Activated naive CD4-positive, alpha-beta T cell treated with Interleukin-2 at 50 U/mL for 16 hours (primary cell): ENCODE measurements around the gene NCOA7.

Source experiments
- DNase-seq: peaks from one replicate; pipeline ENCODE4 v3.0.0-alpha.2; 2020

The NCOA7 gene

DNA sequence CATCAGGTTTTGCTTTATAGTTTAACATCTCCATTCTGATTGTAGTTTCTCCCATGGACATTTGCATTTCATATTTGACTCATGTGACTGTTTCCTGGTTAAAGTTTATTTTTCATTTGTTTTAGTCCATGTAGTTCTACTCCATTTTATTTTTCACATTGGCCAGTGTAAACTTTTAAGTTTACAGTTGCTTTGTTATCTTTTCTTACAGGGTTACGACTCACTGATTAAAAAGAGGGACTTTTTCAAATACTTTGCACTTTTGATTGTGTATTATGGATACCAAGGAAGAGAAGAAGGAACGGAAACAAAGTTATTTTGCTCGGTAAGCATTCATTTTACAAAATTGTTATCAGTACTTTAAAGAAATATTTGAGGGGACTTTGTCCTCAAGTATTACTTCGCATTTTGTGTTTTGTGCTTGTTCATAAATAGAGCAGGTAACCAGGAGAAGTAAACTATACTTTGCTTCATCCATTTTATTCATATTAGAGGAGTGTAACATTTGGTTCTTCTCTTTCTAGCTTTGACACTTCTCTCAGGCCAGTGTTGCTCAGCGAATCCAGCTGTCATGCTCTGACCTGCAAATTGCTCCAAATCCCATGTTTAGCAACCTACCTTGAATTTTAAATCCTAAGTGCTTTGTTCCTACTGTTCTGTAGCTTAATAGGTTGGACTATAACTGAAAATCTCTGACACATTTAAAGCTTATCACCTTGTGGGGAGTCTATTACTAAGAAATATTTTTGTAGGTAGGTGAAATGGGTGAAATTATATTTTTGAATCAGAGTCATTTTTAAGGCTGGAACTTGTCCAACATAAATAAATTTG, 24.5 kb downstream of the NCOA7 start:
- DNase-seq: no peak

DNA sequence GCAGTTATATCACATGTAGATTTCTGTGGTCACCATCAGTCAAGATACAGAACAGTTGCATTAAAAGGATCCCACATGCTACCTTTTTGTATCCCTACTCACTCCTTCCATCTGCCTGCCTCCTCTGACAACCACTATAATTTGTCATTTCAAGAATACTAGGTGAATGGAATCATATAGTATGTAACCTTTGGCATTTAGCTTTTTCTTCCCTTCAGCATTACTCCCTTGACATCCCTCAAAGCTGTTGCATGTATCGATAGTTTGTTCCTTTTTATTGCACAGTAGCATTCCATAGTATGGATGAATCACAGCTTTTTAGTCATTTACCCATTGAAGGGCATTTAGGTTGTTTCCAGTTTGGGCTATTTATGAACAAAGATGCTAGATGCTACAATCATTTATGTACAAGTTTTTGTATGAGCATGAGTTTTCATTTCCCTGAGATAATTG, 26.1 kb downstream of the NCOA7 start:
- DNase-seq: no peak

DNA sequence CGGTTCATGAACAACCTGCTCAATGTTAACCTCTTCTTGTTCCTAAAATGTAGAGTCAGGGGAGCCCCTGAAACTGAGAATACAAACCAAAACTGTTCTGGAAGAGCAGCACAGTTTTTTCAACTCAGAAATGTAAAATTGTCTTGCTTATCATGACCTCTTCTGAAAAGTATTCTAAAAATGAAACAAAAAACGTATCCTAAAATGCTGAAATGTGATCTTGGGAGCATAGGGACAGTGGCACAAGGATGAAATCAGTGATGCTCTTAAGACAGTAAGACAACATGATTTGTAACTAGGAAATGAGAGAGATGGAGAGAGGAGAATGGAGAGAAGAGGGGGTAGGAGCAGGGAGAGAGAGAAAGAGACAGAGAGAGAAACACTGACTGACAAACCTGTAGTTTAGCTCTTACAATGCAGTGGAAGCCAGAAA, 27.5 kb downstream of the NCOA7 start:
- DNase-seq: no peak

DNA sequence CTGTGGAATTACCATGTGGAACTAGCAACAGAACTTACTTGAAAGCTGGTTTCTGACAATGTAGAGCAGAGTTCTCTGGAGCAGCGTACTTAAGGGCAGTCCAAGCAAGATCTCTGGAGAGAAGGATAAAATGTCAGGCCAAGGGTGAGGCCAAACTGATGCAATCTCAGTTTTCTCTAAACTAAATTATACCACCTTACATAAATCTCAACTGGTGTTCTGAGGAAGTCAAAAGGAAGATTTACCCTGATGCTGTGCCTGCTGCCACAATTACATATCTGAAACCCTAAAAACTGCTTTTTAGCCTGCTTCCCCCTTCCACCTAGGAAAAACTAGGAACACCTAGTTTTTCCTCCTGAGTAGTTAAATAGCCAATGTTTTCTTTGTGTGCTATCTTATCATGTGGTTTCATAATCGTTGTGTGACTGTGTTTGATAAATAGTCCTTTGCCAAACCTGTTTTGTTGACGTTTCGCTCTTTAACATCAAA, 28.1 kb downstream of the NCOA7 start:
- DNase-seq: no peak

DNA sequence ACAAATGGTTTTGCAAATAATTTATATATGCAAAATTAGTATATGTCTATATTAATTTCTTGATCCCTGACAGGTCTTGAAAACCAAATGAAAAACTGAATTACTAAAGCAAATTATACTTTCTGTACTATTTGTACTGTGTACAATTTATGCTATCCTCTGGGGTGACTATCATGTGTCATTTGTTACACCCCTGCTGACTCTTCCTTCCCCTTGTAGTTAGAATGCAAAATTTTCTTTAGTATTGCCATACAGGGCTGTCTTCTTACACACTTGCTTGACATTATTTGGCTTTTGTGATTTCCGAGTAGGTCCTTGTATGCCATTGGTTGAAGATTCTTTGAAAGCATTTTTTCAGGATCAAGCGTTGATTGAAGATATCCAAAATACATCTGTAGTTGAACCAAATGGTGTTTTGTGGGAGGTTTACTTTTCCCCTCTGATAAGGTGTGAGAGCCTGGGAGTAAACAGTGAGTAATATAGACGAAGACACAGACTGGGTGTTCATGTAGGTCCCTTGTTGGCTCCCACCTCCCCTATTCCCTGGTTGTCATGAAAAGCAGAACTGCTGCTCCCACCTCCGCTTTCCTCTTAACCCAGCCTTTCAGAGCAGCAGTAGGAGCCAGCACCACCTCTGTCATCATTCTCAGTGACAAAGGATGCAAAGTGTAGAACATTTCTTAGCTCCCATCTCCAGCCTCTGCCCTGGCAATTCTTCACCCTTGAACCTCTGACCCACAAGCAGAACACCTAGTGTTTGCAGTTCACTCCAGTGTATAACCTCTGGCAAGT, 29.0 kb downstream of the NCOA7 start:
- no peak for DNase-seq

DNA sequence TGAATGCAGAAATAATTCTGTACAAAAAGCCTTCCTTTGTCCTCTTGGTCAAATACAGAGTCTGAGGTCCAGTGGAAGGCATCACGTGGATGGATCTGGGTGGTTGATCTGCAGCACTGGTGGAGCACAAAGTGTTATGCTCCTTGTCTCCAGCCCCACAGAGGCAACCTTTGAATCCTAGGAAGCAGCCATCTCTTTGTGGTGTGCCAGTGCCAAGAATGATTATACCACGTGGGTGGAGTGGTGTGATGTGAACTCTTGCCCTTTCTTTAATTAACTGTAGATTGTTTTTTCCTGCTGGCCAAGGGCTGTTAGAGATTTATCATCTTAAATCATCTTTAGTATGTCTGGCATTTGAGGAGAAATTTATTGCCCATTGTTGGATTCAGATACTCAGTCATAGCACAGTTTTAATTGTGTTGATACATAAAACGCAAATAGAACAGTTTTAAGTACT, 31.1 kb downstream of the NCOA7 start:
- no peak for DNase-seq

DNA sequence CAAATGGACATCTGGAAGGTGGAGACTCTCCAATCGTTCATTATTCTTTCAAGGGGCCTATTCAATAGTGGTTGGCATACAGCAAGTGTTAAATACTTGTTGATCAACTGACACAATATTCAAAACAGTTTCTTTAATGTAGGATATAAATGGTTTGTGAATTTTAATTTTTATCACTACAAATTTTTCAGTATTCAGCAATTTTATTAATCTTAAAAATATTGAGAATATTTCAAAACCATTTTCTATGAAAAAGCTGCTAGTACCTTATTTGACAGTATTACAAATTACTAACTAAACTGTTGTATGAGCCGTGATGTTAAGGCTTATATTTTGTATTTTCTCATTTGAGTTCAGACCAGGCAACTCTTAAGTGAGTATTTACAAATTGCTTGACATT, 32.4 kb downstream of the NCOA7 start:
- no peak for DNase-seq

DNA sequence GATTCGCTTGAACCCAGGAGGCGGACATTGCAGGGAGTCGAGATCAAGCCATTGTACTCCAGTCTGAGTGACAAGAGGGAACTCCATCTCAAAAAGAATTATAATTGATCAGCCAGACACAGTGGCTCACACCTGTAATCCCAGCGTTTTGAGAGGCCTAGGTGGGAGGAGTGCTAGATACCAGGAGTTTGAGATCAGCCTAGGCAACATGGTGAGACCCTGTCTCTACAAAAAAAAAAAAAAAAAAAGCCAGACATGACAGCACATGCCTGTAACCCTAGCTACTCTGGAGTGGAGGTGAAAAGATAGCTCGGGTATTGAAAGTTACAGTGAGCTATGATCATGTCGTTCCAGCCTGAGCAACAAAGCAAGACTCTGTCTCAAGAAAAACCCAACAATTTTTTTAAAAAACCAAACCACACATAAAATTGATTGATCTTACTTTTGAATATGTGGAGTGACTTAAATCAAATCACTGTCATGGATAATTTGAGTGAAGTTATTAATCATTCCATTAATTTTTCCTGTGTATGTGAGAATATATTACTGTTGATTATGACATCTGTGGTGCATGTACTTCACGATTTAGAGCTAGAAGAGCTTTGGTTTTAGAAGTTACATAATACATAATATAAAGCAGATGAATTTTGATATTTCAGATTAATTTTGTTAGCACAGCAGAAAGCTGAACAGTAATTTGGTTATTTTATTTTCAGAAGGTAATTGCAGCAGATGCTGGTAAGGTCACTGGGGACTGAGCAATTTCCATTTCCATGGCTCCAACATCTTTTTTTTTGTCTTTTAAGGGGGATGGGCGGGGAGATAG, 34.4 kb downstream of the NCOA7 start:
- DNase-seq: no peak

DNA sequence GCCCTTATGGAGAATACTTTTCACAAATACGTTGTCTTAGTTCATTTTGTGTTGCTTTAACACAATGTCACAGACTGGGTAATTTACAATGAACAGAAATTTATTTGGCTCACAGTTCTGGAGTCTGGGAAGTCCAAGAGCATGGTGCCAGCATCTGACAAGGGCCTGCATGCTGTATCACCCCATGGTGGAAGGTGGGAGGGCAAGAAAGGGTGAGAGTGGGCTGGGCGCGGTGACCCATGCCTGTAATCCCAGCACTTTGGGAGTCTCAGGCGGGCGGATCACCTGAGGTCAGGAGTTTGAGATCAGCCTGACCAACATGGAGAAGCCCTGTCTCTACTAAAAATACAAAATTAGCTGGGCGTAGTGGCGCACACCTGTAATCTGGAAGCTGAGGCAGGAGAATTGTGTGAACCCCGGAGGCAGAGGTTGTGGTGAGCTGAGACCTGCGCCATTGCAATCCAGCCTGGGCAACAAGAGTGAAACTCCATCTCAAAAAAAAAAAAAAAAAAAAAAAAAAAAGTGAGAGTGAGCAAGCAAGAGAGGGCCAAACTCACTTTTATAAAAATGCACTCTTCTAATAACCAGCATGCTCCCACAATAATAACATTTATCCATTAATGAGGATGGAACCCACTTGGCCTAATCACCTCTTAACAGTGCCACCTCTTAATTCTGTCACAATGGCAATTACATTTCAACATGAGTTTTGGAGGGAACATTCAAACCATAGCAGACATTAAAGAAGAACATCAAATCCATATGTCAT, 36.1 kb downstream of the NCOA7 start:
- DNase-seq: no peak

DNA sequence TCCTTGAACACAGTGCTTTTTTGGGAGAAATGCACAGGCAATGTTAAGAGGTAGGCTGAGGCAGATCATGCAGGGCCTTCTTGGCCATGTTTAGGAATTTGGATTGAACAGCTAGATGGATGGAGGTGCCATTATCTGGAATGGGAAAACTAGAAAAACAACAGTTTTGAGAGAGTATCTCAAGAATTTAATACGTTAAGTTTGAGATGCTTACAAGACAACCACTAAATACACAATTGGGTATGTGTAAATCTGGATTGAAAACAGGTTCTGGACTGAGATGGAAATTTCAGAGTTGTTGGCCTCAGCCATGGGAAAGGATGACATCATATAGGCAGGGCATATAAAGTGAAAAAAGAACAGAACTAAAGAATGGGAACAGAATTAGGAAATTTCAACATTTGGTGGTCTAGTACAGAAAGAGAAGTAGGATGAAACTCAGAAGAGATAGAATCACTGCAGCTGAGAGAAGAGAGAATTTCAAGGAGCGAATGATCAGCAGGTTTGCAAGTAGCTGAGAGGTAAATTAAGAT, 37.1 kb downstream of the NCOA7 start:
- DNase-seq: no peak

DNA sequence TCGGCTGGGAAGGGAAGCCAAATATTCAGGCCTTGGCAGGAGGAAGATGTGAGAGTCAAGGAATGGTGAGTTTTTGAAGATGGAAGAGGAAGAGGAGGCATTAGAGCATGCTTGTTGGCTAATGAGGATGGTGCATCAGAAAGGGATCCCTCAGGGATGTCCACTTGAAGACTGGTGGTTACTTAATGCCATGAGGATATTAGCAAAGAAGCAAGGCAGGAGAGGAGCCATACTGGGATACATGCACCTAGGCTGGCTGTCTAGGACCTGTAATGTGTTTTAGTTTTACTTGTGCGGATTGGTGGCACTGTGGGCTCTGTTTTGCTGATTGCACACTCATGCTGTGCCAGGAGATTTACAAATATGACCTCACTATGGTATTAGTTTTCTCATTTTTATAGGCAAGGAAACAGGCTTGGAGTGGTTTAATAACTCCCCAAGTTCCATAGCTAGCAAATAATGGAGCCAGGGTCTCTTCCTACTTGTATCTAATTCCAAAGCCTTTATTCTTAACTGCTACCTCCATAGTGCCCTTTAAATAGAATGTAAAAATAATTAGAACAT, 37.8 kb downstream of the NCOA7 start:
- DNase-seq: no peak

DNA sequence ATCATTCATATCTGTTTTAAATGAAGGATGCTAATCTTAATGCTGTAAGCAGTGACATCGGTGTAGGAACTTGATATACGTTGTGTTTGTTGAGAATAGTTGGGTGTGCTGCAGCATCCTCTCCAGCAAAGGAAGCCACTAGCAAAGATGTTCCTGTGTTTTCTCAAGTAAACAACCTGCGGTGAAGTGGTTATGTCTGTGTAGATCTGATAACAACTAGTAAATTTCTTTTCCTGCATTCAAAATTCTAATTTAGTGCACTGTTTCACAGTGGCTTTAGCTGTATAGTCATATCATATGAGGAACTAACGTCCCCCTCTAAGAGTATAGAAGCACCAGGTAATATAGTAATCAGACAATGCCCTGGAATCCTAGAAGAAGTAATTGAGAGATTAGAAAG, 38.7 kb downstream of the NCOA7 start:
- DNase-seq: no peak

DNA sequence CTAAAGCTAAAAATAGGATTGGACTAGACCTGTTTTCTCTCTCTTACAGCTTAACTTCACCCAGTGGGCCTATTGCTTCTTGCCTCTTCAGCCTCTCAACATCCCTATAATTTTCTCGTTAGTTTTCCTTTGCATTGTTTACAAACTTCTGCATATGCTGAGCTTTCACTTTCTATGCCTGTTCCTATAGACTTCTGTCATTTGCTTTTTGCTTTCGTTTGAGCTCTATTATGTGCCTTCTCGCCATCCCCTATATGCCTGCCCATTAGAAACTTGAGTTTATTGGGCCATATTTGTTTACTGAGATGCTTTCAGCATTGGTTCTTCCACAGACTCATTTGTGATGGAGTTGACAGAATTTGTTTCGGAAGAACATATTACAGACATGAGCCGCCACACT, 40.9 kb downstream of the NCOA7 start:
- DNase-seq: no peak

DNA sequence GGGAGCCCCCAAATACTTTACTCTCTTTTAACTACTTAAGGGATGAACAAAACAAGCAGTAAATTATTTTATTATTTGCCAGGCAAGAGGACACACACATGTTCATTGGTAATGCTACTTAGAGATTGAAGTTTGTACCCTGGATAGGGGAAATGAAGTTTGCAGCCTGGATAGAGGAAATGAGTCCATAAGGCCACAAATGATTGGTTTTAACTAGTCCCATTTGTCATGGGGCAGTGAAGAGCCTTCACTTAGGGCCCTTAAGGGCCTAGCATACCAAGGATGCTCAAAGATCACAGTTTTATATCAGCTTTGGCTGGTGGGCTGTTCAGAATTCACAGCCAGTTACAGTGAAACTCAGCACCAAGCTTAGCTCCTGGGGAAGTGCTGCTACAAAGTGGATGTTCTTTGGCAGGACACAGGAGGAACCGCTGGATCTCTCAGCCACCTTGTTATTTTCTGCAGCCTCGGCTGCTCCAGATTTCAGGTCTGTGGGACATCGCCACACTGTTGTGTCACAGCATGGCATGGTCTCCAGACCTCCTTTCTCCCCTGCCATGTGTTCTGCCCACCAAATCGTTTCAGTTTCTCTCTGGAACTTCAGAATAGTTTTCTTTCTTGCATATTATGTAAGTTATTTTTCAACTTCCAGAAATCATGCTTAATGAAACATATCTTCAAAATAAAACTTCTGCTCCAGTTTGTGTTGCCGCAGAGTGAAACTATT, 41.8 kb downstream of the NCOA7 start:
- no peak for DNase-seq

DNA sequence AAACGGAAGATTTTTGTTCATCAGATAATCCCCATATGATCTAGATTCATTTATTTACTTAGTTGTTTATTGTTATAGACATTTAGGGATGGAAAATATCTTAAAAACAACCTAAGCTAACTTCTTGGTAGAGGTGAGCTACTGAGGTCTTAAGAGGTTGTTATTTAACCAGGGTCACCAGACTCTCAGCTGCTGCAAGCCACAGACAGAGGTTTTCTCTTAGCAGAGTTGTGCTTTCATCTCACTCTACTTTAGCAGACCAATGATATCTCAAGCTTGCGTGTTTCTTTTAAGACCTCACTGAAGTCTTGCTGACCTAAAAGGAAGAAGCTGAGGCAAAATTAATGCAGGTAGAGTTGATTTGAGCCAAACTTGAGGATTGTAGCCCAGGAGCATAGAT, 43.6 kb downstream of the NCOA7 start:
- no peak for DNase-seq

DNA sequence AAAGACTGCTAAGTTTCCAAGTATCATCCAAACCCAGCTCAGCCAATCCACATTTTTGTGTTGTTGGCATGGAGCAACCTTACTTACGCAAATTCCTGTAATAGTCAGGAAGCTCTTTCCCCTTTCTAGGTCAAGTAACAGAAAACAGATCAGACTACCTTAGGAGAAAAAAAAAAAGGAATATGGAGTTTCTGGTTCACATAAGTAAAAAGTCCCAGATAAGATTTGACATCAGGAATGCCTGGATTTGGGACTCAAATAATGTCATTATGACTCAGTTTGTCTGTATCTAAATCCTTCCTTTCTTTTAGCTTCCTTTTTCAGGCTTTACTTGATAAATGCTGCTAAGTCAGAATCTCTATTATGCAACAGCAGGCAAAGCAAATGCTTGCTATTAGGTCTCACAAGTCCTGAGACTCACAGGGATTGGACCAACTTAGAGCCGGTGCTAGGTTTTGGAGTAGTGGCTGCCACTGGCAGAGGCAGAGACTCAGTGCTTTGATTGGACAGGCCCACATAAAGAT, 44.5 kb downstream of the NCOA7 start:
- no peak for DNase-seq

DNA sequence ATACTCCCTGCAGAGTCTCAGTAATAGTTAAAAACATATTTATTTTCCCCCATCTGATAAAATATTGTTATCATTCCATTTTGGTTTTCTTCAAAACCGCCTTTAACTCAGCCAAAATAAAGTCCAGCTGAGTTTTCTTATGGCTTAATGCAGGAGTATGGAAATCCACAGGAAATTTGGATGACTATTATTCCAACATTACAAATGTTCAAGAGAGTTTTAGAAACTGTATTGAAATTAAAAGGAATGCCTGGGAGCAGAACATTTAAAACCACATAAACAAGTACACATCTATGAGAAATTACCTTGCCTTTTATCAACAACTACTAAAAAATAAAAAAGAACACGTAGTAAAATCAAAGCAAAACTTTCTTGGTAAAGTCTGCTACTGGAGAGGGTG, 45.7 kb downstream of the NCOA7 start:
- no peak for DNase-seq

DNA sequence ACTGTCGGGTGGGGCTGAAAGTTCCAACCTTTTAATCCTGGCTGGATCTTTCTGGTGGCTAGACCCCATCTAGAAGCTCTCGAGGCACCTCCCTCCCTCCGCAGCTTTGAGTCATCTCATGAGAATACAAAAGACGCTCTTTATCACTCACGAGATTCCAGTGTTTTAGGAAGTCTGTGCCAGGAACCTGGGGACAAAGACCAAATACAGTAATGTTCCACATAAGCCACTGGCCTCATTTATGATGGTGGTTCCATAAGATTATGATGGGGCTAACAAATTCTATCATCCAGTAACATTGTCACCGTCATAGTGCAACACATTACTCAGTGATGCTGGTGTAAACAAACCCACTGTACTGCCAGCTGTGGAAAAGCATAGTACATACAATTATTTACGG, 48.7 kb downstream of the NCOA7 start:
- DNase-seq: no peak

DNA sequence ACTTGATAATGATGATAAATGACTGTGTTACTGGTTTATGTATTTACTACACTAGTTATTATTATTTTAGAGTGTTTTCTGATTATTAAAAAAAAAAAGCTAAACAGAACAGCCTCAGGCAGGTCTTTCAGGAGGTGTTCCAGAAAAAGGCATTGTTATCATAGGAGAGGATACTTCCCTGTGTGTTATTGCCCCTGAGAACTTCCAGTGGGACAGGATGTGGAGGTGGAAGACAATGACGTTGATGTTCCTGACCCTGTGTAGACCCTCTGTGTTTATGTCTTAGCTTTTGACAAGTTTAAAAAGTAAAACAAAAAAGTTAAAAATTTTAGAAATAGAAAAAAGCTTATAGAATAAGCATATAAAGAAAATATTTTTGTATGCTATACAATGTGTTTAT, 49.1 kb downstream of the NCOA7 start:
- no peak for DNase-seq

DNA sequence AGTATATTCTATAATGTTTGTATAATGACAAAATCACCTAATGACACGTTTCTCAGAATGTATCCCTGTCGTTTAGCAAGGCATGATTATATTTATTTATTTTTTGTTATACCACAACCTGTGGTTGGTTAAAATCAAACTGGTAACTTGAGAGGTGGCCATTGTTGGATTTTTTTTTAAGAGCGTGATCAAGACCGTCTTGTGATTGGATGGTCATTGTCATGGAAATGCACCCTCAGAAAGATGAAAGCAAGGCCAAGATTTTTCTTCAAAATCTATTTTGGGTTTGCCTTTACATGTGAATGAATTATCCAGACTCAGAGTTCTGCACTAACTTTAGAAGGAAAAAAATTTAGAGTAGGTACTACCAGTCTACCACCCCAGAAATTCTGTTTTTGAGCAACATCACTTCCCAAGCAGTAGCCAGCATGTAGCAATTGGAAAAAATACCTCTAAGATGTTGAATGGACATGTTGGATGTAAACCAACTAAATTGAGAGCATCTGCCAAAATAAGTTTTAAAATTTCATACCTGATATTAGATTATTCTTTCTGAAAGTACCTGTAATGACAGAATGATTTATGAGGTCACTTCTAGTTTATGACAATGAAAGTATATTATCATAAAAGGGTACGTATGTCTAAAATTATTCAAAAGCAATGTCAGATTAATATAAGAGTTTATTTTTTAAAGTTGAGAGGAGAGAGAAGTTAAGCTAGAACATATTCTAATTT, 50.8 kb downstream of the NCOA7 start:
- DNase-seq: no peak
